ENCODE data around the gene MYBPH. TPM values are rescaled to one million over a fixed set of nuclear protein-coding genes. Genes with fewer than 3 reads are reported as not detected.
A peak's percentile ranks its signal among the peaks of the same experiment; 100 is the strongest.

Gene MYBPH
- total RNA-seq, 2 donors from 2014 or later: not detected

DNA sequence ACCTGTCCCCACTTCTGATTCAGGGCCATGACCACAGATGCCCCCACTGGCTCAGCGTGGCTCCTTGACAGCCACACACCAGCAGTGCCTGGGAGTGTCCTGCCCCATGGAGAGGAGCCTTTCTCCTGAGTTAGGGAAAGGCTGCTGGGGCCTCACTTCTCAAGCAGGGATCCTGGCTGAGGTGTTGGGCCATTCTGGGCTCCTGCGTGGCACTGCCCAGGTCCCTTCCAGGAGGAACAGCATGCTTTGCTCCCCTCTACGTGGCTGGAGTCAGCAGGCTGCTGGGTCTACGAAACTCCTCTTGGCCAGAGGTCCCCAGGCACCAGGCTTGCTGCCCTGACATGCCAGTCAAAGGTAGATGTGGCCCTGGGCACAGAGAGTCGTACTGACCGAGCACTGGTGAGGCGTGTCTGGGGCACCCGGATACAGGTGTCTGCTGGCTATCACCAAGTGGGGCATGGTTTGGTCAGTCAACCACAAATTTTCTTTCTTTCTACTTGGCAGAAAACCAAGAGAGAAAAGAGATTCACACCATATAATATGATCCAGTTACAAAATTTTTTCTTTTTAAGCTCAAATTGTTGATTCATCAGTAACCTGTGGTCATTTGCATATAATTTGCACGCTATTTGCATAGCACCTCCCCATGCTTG is 44.0 kb downstream of the MYBPH start:
- no peak for DNase-seq (ENCODE audit: low spot score)
- Histone ChIP-seq H3K9me3 (no peaks in the 10 kb centered on the region), H3K36me3 (no peaks in the 10 kb centered on the region), H3K4me3 (no peak overlapping the region), H3K27me3 (no peaks in the 10 kb centered on the region), H3K4me1 (peaks cover 0 to 74% of the 10 kb centered on the region in 2 donors), H3K27ac (peak overlapping the region; percentile 91 to 94)
- TF ChIP-seq, protein P1, sequence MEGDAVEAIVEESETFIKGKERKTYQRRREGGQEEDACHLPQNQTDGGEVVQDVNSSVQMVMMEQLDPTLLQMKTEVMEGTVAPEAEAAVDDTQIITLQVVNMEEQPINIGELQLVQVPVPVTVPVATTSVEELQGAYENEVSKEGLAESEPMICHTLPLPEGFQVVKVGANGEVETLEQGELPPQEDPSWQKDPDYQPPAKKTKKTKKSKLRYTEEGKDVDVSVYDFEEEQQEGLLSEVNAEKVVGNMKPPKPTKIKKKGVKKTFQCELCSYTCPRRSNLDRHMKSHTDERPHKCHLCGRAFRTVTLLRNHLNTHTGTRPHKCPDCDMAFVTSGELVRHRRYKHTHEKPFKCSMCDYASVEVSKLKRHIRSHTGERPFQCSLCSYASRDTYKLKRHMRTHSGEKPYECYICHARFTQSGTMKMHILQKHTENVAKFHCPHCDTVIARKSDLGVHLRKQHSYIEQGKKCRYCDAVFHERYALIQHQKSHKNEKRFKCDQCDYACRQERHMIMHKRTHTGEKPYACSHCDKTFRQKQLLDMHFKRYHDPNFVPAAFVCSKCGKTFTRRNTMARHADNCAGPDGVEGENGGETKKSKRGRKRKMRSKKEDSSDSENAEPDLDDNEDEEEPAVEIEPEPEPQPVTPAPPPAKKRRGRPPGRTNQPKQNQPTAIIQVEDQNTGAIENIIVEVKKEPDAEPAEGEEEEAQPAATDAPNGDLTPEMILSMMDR (IDR thresholded peaks at IDR 0.05): no peak

GRCh38 chr1:203130358-203130985 is 45.2 kb downstream of the MYBPH start:
- H3K27ac ChIP-seq: peak overlapping the region; percentile 91 to 94
- TF ChIP-seq, protein P1 (IDR thresholded peaks at IDR 0.05): no peak
- H3K4me3 ChIP-seq: no peak overlapping the region
- H3K9me3 ChIP-seq: no peaks in the 10 kb centered on the region
- DNase-seq (ENCODE audit: low spot score): no peak
- peaks cover 0 to 86% of the 10 kb centered on the region in 2 donors for H3K4me1 ChIP-seq
- H3K27me3 ChIP-seq: no peaks in the 10 kb centered on the region
- H3K36me3 ChIP-seq: no peaks in the 10 kb centered on the region

DNA sequence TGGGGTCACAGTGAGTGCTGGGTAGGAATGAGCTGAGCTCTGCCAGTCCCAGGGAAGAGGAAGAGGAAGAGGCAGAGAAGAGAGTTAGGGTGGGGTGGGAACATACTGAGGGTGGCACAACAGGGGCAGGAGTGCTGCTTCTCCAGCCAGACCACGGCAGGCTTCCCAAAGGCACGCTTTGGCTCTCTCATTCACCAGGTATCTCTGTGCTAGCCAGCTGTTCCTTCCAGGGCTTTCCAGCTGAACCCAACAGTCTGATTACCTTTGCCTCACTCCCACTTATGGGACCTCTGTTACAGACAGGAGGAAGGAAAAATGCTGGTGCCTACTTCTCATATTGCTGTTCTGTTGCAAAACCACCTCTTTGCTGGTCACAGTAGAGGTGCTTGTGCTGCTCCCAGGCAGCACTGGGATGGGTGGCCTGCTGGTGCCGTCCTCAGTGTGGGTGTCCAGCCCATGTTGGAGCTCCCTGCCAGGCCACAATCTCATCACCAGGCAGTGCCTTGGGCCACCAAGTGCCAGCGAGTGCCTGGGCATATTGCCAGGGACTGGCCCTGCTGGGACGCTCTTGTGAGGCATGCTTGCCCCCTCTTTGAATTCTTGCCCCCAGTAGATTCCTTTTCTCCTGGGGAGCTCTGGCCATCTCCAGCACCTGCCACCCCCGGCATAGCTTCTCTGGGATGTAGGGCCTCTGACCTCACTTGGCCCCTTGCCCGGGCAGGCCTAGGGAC is 46.0 kb downstream of the MYBPH start:
- DNase-seq (ENCODE audit: low spot score): peak; percentile 58
- Histone ChIP-seq H3K27ac (peak overlapping the region; percentile 91 to 94), H3K4me3 (peak overlapping the region in 1 of 2 donors; percentile 54), H3K4me1 (peaks cover 0 to 92% of the 10 kb centered on the region in 2 donors), H3K9me3 (no peaks in the 10 kb centered on the region), H3K36me3 (no peaks in the 10 kb centered on the region), H3K27me3 (no peaks in the 10 kb centered on the region)
- TF ChIP-seq, protein P1 (IDR thresholded peaks at IDR 0.05): no peak

- peaks cover 0 to 85% of the 10 kb centered on the region in 2 donors for H3K4me1 ChIP-seq
These were observed 46.7 kb downstream of the MYBPH start for GRCh38 chr1:203128716-203129500.

GRCh38 chr1:203128431-203128715 is 47.3 kb downstream of the MYBPH start:
- H3K27me3 ChIP-seq: no peaks in the 10 kb centered on the region
- TF ChIP-seq, protein P1 (IDR thresholded peaks at IDR 0.05): no peak
- H3K27ac ChIP-seq: peak overlapping the region; percentile 91 to 94
- peak overlapping the region; percentile 47 to 54 for H3K4me3 ChIP-seq
- DNase-seq (ENCODE audit: low spot score): no peak
- H3K4me1 ChIP-seq: peaks cover 0 to 80% of the 10 kb centered on the region in 2 donors
- H3K9me3 ChIP-seq: no peaks in the 10 kb centered on the region
- H3K36me3 ChIP-seq: no peaks in the 10 kb centered on the region

More at GRCh38 chr1:203128716-203129500, 46.7 kb downstream of the MYBPH start:
- H3K27ac ChIP-seq: peak overlapping the region; percentile 91 to 94
- peak overlapping the region; percentile 47 to 54 for H3K4me3 ChIP-seq
- TF ChIP-seq, protein P1 (IDR thresholded peaks at IDR 0.05): no peak
- DNase-seq (ENCODE audit: low spot score): peak; percentile 55
- no peaks in the 10 kb centered on the region for H3K27me3 ChIP-seq
- H3K9me3 ChIP-seq: no peaks in the 10 kb centered on the region
- no peaks in the 10 kb centered on the region for H3K36me3 ChIP-seq

Measured in right atrium auricular region (tissue), 2 donors.